Naive B cell (primary cell): ENCODE results near the gene IFI6. TPM values are rescaled to one million over a fixed set of nuclear protein-coding genes. Genes with fewer than 3 reads are reported as not detected.
"Not testable (repeated sequence)": the region's sequence is repeated elsewhere in the genome, so short reads cannot be mapped to it uniquely, and the experiment has no call there.

ENCODE experiments used
- ATAC-seq, 2 donors: fragments of 150-1000 bp; cut with Tn5 transposase; 2 replicates each; pipeline ENCODE4 v1.10.0; 2021; ENCODE audit warnings: low read depth in 2 of 2, mild to moderate bottlenecking in 2 of 2, moderate library complexity in 2 of 2
- DNase-seq: peaks from one replicate; pipeline ENCODE4 v3.0.0; 2022
- H3K27ac Mint-ChIP-seq, 6 donors: one replicate each; pipeline ENCODE4 v1.8.0; 2020 to 2022; ENCODE audit warnings: mild to moderate bottlenecking in 6 of 6, mixed read lengths in 6 of 6, moderate library complexity in 5 of 6, inconsistent platforms in 2 of 6
- H3K27me3 Mint-ChIP-seq, 3 donors: one replicate each; pipeline ENCODE4 v1.8.0; 2021 to 2022; ENCODE audit warnings: mixed read lengths in 3 of 3, mild to moderate bottlenecking in 1 of 3
- H3K36me3 Mint-ChIP-seq, 2 donors: one replicate each; pipeline ENCODE4 v1.8.0; 2020 to 2022; ENCODE audit warnings: mixed read lengths in 2 of 2, inconsistent platforms in 1 of 2, mild to moderate bottlenecking in 1 of 2
- H3K4me1 Mint-ChIP-seq, 3 donors: one replicate each; pipeline ENCODE4 v1.8.0; 2020 to 2022; ENCODE audit warnings: mixed read lengths in 3 of 3, inconsistent platforms in 1 of 3, mild to moderate bottlenecking in 1 of 3, moderate library complexity in 1 of 3
- H3K4me3 Mint-ChIP-seq, 8 donors: one replicate each; pipeline ENCODE4 v1.8.0; 2020 to 2022; ENCODE audit warnings: mild to moderate bottlenecking in 8 of 8, mixed read lengths in 8 of 8, moderate library complexity in 8 of 8, inconsistent platforms in 2 of 8
- H3K9me3 Mint-ChIP-seq, 7 donors: one replicate each; pipeline ENCODE4 v1.8.0; 2020 to 2022; ENCODE audit warnings: mixed read lengths in 7 of 7, mild to moderate bottlenecking in 5 of 7, inconsistent platforms in 2 of 7, moderate library complexity in 1 of 7
- polyA plus RNA-seq, 6 donors: library from polyadenylated mRNA; unstranded; fragments of 300-500 nt; fragmentation: Illumina TruSeq; gene quantifications; one replicate each; pipeline ENCODE4 v1.2.3, GENCODE V29; 2021; ENCODE audit warnings: low read depth in 6 of 6

Gene IFI6
- 10 to 100 TPM; 27.6 to 65.1 (median 52.8) TPM for polyA plus RNA-seq

- Mint-ChIP-seq H3K9me3 (no peaks in the 10 kb centered on the region), H3K4me1 (peaks cover 14 to 37% (median 22%) of the 10 kb centered on the region in 3 donors), H3K36me3 (no peaks in the 10 kb centered on the region), H3K4me3 (peak within 1 kb of the TSS; percentile 85 to 99 (median 96)), H3K27ac (peak within 1 kb of the TSS; percentile 89 to 99 (median 96)), H3K27me3 (no peaks in the 10 kb centered on the region)
- peak; percentile 87 to 89 for ATAC-seq
- peak; percentile 75 for DNase-seq
These were observed at the start of gene IFI6 for GRCh38 chr1:27671964-27672749. TSS of gene IFI6 (minus strand) at chr1:27672192. CDS start at chr1:27669314, 2,878 bp downstream.

- ATAC-seq (peak in 1 of 2 donors; percentile 51), DNase-seq (no peak)
These were observed 47.6 kb upstream of the IFI6 start for GRCh38 chr1:27719286-27720251.

GRCh38 chr1:27716262-27716895 is 44.4 kb upstream of the IFI6 start:
- no peak overlapping the region for H3K27ac Mint-ChIP-seq
- peaks cover 28 to 47% (median 37%) of the 10 kb centered on the region in 3 donors for H3K27me3 Mint-ChIP-seq
- no peaks in the 10 kb centered on the region for H3K4me1 Mint-ChIP-seq
- ATAC-seq (no peak), DNase-seq (no peak)
- peaks cover 11 to 17% of the 10 kb centered on the region in 2 donors for H3K36me3 Mint-ChIP-seq
- peaks cover 9 to 14% (median 12%) of the 10 kb centered on the region in 7 donors for H3K9me3 Mint-ChIP-seq
- no peak overlapping the region for H3K4me3 Mint-ChIP-seq

More at GRCh38 chr1:27719286-27720251, 47.6 kb upstream of the IFI6 start:
- peaks cover 11 to 17% of the 10 kb centered on the region in 2 donors for H3K36me3 Mint-ChIP-seq
- H3K4me3 Mint-ChIP-seq: no peak overlapping the region
- H3K9me3 Mint-ChIP-seq: peaks cover 9 to 14% (median 12%) of the 10 kb centered on the region in 7 donors
- peaks cover 26 to 32% (median 28%) of the 10 kb centered on the region in 3 donors for H3K27me3 Mint-ChIP-seq
- H3K4me1 Mint-ChIP-seq: peaks cover 0 to under 1% (median 0%) of the 10 kb centered on the region in 3 donors
- H3K27ac Mint-ChIP-seq: peak overlapping the region in 3 of 6 donors; percentile 1 to 33 (median 11)

- peaks cover 11 to 17% of the 10 kb centered on the region in 2 donors for H3K36me3 Mint-ChIP-seq
- peaks cover 9 to 14% (median 12%) of the 10 kb centered on the region in 7 donors for H3K9me3 Mint-ChIP-seq
- DNase-seq (no peak), ATAC-seq (no peak)
- H3K27ac Mint-ChIP-seq: peak overlapping the region in 1 of 6 donors; percentile 47
- H3K4me3 Mint-ChIP-seq: no peak overlapping the region
- peaks cover 26 to 41% (median 28%) of the 10 kb centered on the region in 3 donors for H3K27me3 Mint-ChIP-seq
- no peaks in the 10 kb centered on the region for H3K4me1 Mint-ChIP-seq
These were observed 42.0 kb upstream of the IFI6 start for GRCh38 chr1:27713869-27714513.

- DNase-seq (no peak), ATAC-seq (no peak)
- Mint-ChIP-seq H3K36me3 (peaks cover 11 to 20% of the 10 kb centered on the region in 2 donors), H3K27ac (no peak overlapping the region), H3K4me1 (no peaks in the 10 kb centered on the region), H3K9me3 (peaks cover 10 to 14% (median 12%) of the 10 kb centered on the region in 7 donors), H3K4me3 (no peak overlapping the region), H3K27me3 (peaks cover 26 to 43% (median 28%) of the 10 kb centered on the region in 3 donors)
These were observed 41.2 kb upstream of the IFI6 start for GRCh38 chr1:27713139-27713725.

- Mint-ChIP-seq H3K4me3 (no peak overlapping the region), H3K27me3 (peaks cover 8 to 26% (median 14%) of the 10 kb centered on the region in 3 donors), H3K27ac (no peak overlapping the region), H3K36me3 (peaks cover under 1 to 8% of the 10 kb centered on the region in 2 donors), H3K9me3 (peaks cover 0 to 7% (median 1%) of the 10 kb centered on the region in 7 donors), H3K4me1 (no peaks in the 10 kb centered on the region)
- no peak for ATAC-seq
- no peak for DNase-seq
These were observed 38.6 kb upstream of the IFI6 start for GRCh38 chr1:27710574-27710973.

- peaks cover 5 to 20% (median 18%) of the 10 kb centered on the region in 7 donors for H3K9me3 Mint-ChIP-seq
These were observed 33.6 kb upstream of the IFI6 start for GRCh38 chr1:27705545-27705944.

GRCh38 chr1:27704958-27705357 is 33.0 kb upstream of the IFI6 start:
- ATAC-seq: no peak
- Mint-ChIP-seq H3K27ac (peak overlapping the region in 1 of 6 donors; percentile 73), H3K4me3 (no peak overlapping the region), H3K9me3 (peaks cover 5 to 20% (median 18%) of the 10 kb centered on the region in 7 donors), H3K27me3 (peaks cover 6 to 20% (median 19%) of the 10 kb centered on the region in 3 donors), H3K36me3 (peaks cover 0 to 16% of the 10 kb centered on the region in 2 donors), H3K4me1 (no peaks in the 10 kb centered on the region)
- no peak for DNase-seq

More at GRCh38 chr1:27705545-27705944, 33.6 kb upstream of the IFI6 start:
- Mint-ChIP-seq H3K36me3 (peaks cover 0 to 16% of the 10 kb centered on the region in 2 donors), H3K27me3 (peaks cover 6 to 15% (median 15%) of the 10 kb centered on the region in 3 donors), H3K4me3 (no peak overlapping the region), H3K4me1 (no peaks in the 10 kb centered on the region), H3K27ac (peak overlapping the region in 1 of 6 donors; percentile 47)
- DNase-seq: no peak
- no peak for ATAC-seq

- not testable (repeated sequence) for H3K4me1 Mint-ChIP-seq, H3K4me3 Mint-ChIP-seq
- H3K27me3 Mint-ChIP-seq: peaks cover 12 to 17% (median 15%) of the 10 kb centered on the region in 3 donors
These were observed 24.8 kb upstream of the IFI6 start for GRCh38 chr1:27696835-27697234.

GRCh38 chr1:27690183-27690582 is 18.2 kb upstream of the IFI6 start:
- DNase-seq (no peak), ATAC-seq (no peak)
- Mint-ChIP-seq H3K9me3 (peaks cover 0 to 6% (median 0%) of the 10 kb centered on the region in 7 donors), H3K36me3 (no peaks in the 10 kb centered on the region), H3K27me3 (peaks cover 0 to 7% (median 1%) of the 10 kb centered on the region in 3 donors), H3K4me1 (peaks cover 0 to 6% (median 0%) of the 10 kb centered on the region in 3 donors), H3K4me3 (no peak overlapping the region), H3K27ac (no peak overlapping the region)

More at GRCh38 chr1:27696835-27697234, 24.8 kb upstream of the IFI6 start:
- not testable (repeated sequence) for DNase-seq, H3K36me3 Mint-ChIP-seq, H3K27ac Mint-ChIP-seq, ATAC-seq
- peaks cover 0 to 10% (median 8%) of the 10 kb centered on the region in 7 donors for H3K9me3 Mint-ChIP-seq

- ATAC-seq: no peak
- H3K27ac Mint-ChIP-seq: no peak overlapping the region
- no peak overlapping the region for H3K4me3 Mint-ChIP-seq
These were observed 17.6 kb upstream of the IFI6 start for GRCh38 chr1:27689423-27690173.

More at GRCh38 chr1:27689423-27690173, 17.6 kb upstream of the IFI6 start:
- Mint-ChIP-seq H3K36me3 (no peaks in the 10 kb centered on the region), H3K9me3 (peaks cover 0 to 6% (median 0%) of the 10 kb centered on the region in 7 donors), H3K27me3 (peaks cover 0 to 7% (median 7%) of the 10 kb centered on the region in 3 donors), H3K4me1 (peaks cover 0 to 6% (median 0%) of the 10 kb centered on the region in 3 donors)
- DNase-seq: no peak
